Breast epithelium (tissue), 4 donors: Measurements from ENCODE around the gene AKR1A1. TPM values are rescaled to one million over a fixed set of nuclear protein-coding genes. Genes with fewer than 3 reads are reported as not detected.

Source experiments
- DNase-seq, 2 donors: peaks; one replicate each; pipeline ENCODE4 v3.0.0-alpha.2; 2019; ENCODE audit warnings: low spot score in 2 of 2
- H3K27ac ChIP-seq, 2 donors: fragments of 200-600 bp; sonication (generic) in 1 of 2; one replicate each; pipeline ENCODE4 v1.5.1; 2016 to 2019; ENCODE audit warnings: mild to moderate bottlenecking in 1 of 2
- H3K27me3 ChIP-seq, 2 donors: fragments of 200-600 bp; sonication (generic) in 1 of 2; one replicate each; pipeline versions ENCODE4 v1.5.1 to v1.6.0; 2017 to 2019; ENCODE audit warnings: control low read depth in 1 of 2, mild to moderate bottlenecking in 1 of 2
- H3K36me3 ChIP-seq: fragments of 200-600 bp; one replicate; pipeline ENCODE4 v1.5.1; 2019
- H3K4me1 ChIP-seq, 2 donors: fragments of 200-600 bp; sonication (generic); one replicate each; pipeline ENCODE4 v1.5.1; 2016 to 2019; ENCODE audit warnings: control low read depth in 1 of 2
- H3K4me3 ChIP-seq, 3 donors: fragments of 200-600 bp; sonication (generic); 1 replicate in 2 of 3; 2 replicates in 1 of 3; pipeline ENCODE4 v1.5.1; 2016 to 2019; ENCODE audit warnings: mild to moderate bottlenecking in 3 of 3, moderate library complexity in 2 of 3
- H3K9me3 ChIP-seq, 2 donors: fragments of 200-600 bp; sonication (generic) in 1 of 2; one replicate each; pipeline ENCODE4 v1.5.1; 2016 to 2019; ENCODE audit warnings: control low read depth in 1 of 2
- POLR2A ChIP-seq: fragments of 450-650 bp; IDR thresholded peaks from one replicate; pipeline ENCODE4 v1.6.1; 2016; ENCODE audit warnings: antibody characterized with exemption, mild to moderate bottlenecking, moderate library complexity
- POLR2AphosphoS5 ChIP-seq, 3 donors: sonication (generic); formaldehyde crosslinking; IDR thresholded peaks; one replicate each; pipeline ENCODE4 v1.6.1; 2017; ENCODE audit warnings: antibody characterized with exemption in 3 of 3
- intact Hi-C: fragments of 100-400 bp; cut with DNase I; formaldehyde crosslinking; loops from one replicate; pipeline ENCODE4 v1.15.1; 2023; ENCODE audit warnings: low total_unique reads
- total RNA-seq, 3 donors: library from RNA; depleted of rRNA; stranded (reverse); fragments of >200 nt; gene quantifications; one replicate each; pipeline ENCODE4 v1.1.0, GENCODE V29; 2016
- TF ChIP-seq, protein P1 (sequence below), 3 donors: fragments of 450-650 bp; IDR thresholded peaks; one replicate each; pipeline ENCODE4 v1.5.1; 2016 to 2017; ENCODE audit warnings: antibody characterized with exemption in 3 of 3, mild to moderate bottlenecking in 3 of 3, moderate library complexity in 3 of 3

AKR1A1 gene
- total RNA-seq, 3 donors from 2014 or later: 85.5 to 96.0 (median 89.4) TPM

DNA sequence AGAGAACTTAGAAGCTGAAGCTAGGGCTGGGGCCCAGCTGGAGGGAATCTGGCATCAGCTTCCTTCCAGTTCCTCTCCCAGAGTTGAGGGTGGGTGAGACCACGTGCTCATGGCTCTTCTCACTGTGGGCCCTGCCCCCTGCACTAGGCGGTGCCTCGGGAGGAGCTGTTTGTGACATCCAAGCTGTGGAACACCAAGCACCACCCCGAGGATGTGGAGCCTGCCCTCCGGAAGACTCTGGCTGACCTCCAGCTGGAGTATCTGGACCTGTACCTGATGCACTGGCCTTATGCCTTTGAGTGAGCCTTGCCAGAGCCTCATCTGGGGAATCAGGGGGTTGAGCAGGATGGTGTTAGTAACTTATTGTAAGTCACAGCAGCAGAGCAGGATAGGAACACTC is 16.1 kb downstream of the AKR1A1 start:
- no peaks in the 10 kb centered on the region for H3K36me3 ChIP-seq

GRCh38 chr1:45567911-45568310 is 17.3 kb downstream of the AKR1A1 start:
- no peak for DNase-seq
- H3K27me3 ChIP-seq: no peaks in the 10 kb centered on the region
- no peak overlapping the region for H3K4me3 ChIP-seq
- no peak for TF ChIP-seq POLR2AphosphoS5 (IDR thresholded peaks at IDR 0.05)
- TF ChIP-seq, protein P1, sequence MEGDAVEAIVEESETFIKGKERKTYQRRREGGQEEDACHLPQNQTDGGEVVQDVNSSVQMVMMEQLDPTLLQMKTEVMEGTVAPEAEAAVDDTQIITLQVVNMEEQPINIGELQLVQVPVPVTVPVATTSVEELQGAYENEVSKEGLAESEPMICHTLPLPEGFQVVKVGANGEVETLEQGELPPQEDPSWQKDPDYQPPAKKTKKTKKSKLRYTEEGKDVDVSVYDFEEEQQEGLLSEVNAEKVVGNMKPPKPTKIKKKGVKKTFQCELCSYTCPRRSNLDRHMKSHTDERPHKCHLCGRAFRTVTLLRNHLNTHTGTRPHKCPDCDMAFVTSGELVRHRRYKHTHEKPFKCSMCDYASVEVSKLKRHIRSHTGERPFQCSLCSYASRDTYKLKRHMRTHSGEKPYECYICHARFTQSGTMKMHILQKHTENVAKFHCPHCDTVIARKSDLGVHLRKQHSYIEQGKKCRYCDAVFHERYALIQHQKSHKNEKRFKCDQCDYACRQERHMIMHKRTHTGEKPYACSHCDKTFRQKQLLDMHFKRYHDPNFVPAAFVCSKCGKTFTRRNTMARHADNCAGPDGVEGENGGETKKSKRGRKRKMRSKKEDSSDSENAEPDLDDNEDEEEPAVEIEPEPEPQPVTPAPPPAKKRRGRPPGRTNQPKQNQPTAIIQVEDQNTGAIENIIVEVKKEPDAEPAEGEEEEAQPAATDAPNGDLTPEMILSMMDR (IDR thresholded peaks at IDR 0.05): no peak
- no peak for TF ChIP-seq POLR2A
- H3K9me3 ChIP-seq: no peaks in the 10 kb centered on the region
- intact Hi-C loops: loop anchor here (10.0 kb wide), 1 partner anchor 63 kb away; the partner anchor contains the start of genes CCDC163 and MMACHC
- no peaks in the 10 kb centered on the region for H3K4me1 ChIP-seq
- peak overlapping the region in 1 of 2 donors; percentile 27 for H3K27ac ChIP-seq
- H3K36me3 ChIP-seq: no peaks in the 10 kb centered on the region

More for the DNA sequence above, 16.1 kb downstream of the AKR1A1 start:
- peak; percentile 34 to 60 for DNase-seq
- Histone ChIP-seq H3K9me3 (no peaks in the 10 kb centered on the region), H3K27me3 (no peaks in the 10 kb centered on the region), H3K4me1 (no peaks in the 10 kb centered on the region), H3K27ac (peak overlapping the region; percentile 34 to 54), H3K4me3 (no peak overlapping the region)
- TF ChIP-seq POLR2AphosphoS5 (IDR thresholded peaks at IDR 0.05) (peak in 2 of 3 donors; percentile 18 to 23), POLR2A (no peak)
- intact Hi-C loops: loop anchor here (10.0 kb wide), 1 partner anchor 62 kb away; the partner anchor contains the start of genes CCDC163 and MMACHC

DNA sequence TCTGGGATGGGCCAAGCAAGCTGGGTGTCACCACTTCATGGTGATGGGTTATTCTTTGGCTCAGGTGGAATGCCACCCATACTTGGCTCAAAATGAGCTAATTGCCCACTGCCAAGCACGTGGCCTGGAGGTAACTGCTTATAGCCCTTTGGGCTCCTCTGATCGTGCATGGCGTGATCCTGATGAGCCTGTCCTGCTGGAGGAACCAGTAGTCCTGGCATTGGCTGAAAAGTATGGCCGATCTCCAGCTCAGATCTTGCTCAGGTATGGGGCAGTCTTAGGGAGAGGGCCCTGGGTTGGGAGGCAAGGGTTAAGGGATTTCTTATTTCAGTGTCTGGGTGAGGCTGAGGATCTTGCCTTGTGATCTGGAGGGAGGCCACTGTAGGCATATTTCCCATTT is 17.8 kb downstream of the AKR1A1 start:
- no peaks in the 10 kb centered on the region for H3K4me1 ChIP-seq
- peak overlapping the region; percentile 21 to 27 for H3K27ac ChIP-seq
- no peak overlapping the region for H3K4me3 ChIP-seq
- DNase-seq: peak; percentile 66 to 68
- H3K27me3 ChIP-seq: no peaks in the 10 kb centered on the region
- intact Hi-C loops: loop anchor here (10.0 kb wide), 1 partner anchor 64 kb away; the partner anchor contains the start of genes CCDC163 and MMACHC
- TF ChIP-seq POLR2AphosphoS5 (IDR thresholded peaks at IDR 0.05): peak in 2 of 3 donors; percentile 37 to 67
- TF ChIP-seq, protein P1 (IDR thresholded peaks at IDR 0.05): no peak
- H3K36me3 ChIP-seq: no peaks in the 10 kb centered on the region
- no peaks in the 10 kb centered on the region for H3K9me3 ChIP-seq

DNA sequence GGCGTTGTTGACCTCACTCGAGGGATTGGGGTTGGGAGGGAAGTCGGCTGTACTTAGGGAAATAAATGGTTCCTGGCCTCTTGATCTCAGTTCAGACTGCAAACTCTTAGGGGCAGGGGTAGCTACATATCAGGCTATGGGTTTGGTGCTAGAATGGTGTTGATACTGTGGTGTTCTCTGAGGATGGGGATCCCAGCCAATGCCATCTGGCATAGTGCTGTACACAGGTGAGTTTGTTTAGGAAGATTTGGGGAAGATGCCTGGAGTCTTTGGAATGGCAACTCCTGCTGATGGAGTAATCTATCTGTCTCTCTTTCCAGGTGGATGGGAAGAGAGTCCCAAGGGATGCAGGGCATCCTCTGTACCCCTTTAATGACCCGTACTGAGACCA is 18.9 kb downstream of the AKR1A1 start:
- H3K27me3 ChIP-seq: no peaks in the 10 kb centered on the region
- TF ChIP-seq POLR2A (no peak), POLR2AphosphoS5 (IDR thresholded peaks at IDR 0.05) (no peak)
- TF ChIP-seq, protein P1 (IDR thresholded peaks at IDR 0.05): no peak
- no peak overlapping the region for H3K4me3 ChIP-seq
- H3K9me3 ChIP-seq: no peaks in the 10 kb centered on the region
- peak overlapping the region in 1 of 2 donors; percentile 62 for H3K27ac ChIP-seq
- intact Hi-C loops: loop anchor here (10.0 kb wide), 1 partner anchor 65 kb away; the partner anchor contains the start of genes CCDC163 and MMACHC
- no peaks in the 10 kb centered on the region for H3K4me1 ChIP-seq
- H3K36me3 ChIP-seq: no peaks in the 10 kb centered on the region
- DNase-seq: peak in 1 of 2 donors; percentile 2

DNA sequence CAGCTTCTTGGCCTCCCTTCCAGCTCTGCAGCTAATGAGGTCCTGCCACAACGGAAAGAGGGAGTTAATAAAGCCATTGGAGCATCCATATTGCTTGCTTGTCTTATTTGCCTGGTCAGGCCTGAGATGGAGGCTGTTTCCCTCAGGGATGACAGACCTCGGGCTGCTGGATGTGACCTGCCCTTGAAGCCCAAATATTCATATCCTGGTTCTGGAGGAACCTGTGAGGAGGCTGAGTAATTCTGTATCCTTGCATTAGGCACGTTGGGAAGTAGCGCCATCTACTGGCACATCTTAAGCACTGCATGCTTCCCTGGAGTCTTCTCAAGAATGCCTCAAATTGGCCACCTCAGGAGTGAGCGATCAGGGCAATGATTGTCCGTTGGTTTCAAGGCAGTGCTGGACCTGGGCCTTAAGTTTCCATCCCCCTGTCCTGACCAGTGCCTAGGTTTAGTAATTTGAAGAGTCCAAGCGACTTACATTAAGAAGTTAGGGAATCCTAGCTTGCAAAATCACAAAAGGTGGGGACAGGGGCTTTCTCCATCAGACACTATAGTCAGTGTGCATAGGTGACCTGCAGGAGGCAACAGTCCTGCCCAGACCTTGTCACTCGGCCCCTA is 19.4 kb downstream of the AKR1A1 start:
- DNase-seq: peak; percentile 70
- Histone ChIP-seq H3K9me3 (no peaks in the 10 kb centered on the region), H3K27me3 (no peaks in the 10 kb centered on the region), H3K4me1 (no peaks in the 10 kb centered on the region), H3K27ac (peak overlapping the region in 1 of 2 donors; percentile 62), H3K36me3 (no peaks in the 10 kb centered on the region), H3K4me3 (no peak overlapping the region)
- intact Hi-C loops: loop anchor here (10.0 kb wide), 1 partner anchor 65 kb away; the partner anchor contains the start of genes CCDC163 and MMACHC
- TF ChIP-seq POLR2A (no peak), POLR2AphosphoS5 (IDR thresholded peaks at IDR 0.05) (peak in 1 of 3 donors; percentile 64)
- TF ChIP-seq, protein P1 (IDR thresholded peaks at IDR 0.05): peak; percentile 89 to 96 (median 94)
